Activated naive CD4-positive, alpha-beta T cell treated with Interleukin-2 at 50 U/mL for 16 hours (primary cell): ENCODE results near the gene AAGAB.
A peak's percentile ranks its signal among the peaks of the same experiment; 100 is the strongest.

ENCODE experiments used
- DNase-seq: peaks from one replicate; pipeline ENCODE4 v3.0.0-alpha.2; 2020

AAGAB gene

DNA sequence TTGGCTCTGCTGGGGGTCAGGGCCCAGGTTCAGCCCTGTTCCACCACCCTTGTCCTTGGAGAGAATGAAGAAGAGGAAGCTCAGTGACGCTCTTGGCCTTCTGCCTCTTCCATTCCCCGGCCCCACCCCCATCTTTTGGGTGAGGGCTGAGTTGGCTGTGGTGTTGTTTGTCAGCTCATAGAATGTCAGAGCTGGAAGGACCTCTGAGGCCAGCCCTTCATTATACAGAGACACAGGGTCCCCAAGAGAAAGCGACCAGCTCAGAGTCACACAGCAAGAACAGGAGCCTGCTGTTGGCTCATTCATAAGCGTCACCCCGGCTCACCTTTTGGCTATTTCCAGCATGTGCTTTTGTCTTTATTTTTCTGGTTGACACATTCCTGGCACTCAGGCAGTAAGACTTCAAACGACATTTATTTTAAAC is 68.2 kb downstream of the AAGAB start:
- no peak for DNase-seq

DNA sequence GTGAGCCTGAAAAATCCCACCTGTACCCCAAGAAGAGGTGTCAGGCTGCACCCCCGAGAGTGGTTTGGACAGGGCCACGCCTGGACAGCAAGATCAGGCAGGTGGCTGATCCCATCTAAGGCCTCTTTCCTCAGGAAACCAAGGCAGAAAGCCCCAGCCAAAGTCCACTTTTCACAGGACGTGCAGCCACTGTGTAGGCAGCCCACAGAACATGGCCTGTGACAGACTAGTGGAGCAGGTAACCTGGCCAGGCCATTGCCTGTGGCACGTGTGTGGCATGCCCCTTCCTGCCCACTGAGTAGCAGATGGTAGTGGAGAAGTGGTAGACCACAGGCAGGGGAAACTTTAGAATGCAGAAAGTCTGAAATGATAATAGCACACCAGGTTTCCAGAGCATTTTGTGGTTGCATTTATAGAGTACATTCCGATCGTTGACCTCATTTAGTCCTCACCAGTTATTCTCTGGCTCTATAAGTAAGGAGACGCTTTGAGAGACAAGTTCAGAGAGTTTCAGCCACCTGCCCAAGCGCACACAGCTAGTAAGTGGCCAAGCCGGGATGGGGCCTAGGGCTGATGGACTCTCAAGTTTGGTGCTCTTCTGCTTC is 68.7 kb downstream of the AAGAB start:
- DNase-seq, result no peak

DNA sequence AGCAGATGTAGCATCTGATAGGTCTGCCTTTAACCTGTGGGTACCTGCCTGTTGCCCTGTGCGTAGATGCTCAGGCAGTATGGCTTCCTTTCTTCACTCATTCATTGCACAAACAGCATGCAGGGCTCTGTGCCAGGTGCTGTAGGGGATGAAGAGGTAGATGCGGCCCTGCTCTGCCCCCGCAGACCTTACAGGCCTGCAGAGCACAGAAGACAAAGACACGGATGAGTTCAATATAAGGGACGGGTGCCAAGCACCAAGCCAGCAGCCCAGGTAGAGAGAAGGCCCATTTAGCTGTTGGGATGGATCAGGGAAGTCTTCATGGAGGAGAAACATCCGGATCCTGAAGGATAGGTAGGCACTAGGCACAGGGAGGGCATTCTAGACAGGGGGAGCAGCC is 69.4 kb downstream of the AAGAB start:
- DNase-seq, result no peak

DNA sequence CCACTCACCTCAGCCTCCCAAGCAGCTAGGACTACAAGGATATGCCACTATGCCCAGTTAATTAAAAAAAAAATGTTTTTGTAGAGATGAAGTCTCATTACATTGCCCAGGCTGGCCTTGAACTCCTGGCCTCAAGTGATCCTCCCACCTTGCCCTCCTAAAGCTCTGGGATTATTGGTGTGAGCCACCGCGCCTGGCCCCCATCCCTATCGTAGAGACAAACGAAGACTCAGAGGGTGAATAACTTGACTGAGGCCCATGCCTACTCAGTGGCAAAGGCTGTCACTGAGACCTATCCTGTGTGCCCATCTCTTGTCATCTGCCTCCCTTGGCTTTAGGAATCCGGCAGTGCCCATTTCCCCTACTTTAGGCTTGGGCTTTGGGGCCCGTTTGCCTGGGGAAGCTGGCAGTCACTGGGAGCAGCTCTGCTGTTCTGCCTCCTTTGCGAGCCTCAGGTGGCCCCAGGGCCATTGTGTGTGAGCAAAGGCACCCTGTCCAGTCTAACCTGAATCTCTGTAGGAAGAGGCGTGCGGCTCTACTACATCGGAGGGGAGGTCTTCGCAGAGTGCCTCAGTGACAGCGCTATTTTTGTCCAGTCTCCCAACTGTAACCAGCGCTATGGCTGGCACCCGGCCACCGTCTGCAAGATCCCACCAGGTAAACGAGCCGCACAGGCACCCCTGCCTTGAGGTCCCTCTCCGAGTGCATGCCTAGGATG is 70.1 kb downstream of the AAGAB start:
- DNase-seq, result no peak

DNA sequence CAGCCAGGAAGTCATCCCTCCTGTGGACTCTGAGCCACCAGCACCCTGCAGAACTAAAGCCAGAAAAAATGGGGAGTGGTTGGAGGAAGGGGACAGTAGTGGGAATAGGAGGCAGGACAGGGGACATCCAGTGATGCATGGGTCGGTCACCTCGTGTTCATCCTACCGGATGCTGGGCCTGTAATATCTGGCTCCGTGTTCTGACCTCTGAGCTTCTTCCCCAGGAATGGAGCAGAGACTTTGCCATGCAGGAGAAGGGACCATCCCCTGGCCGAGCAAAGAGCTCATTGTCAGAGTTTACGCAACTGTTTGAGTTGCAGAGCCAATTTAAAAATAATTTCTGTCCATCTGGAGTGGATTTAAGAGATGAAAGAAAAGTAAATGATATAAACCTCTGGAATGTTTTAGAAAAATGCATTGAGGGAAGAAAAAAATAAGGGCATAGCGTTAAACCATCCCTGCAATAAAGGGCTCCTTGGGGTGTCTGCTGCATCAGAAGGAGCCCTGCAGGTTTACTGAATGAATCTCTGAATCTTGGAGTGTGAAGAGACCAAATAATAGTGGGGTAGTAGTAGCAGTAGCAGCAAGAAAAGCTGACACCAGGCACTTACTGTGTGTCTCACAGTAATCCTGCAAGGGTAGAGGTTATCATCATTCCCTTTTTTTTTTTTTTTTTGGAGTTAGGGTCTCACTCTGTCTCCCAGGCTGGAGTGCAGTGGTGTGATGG is 70.9 kb downstream of the AAGAB start:
- no peak for DNase-seq

DNA sequence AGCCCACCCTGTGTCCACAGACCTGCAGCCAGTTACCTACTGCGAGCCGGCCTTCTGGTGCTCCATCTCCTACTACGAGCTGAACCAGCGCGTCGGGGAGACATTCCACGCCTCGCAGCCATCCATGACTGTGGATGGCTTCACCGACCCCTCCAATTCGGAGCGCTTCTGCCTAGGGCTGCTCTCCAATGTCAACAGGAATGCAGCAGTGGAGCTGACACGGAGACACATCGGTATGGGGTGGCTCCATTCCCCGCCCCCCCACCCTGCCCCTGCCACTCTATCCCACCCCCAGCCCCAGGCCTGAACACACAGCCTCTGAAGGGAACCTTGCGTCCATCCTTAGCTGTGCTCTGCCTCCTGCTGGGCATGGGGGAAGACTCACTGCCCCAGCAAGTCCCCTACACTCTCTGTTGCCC is 73.2 kb downstream of the AAGAB start:
- DNase-seq, result no peak

DNA sequence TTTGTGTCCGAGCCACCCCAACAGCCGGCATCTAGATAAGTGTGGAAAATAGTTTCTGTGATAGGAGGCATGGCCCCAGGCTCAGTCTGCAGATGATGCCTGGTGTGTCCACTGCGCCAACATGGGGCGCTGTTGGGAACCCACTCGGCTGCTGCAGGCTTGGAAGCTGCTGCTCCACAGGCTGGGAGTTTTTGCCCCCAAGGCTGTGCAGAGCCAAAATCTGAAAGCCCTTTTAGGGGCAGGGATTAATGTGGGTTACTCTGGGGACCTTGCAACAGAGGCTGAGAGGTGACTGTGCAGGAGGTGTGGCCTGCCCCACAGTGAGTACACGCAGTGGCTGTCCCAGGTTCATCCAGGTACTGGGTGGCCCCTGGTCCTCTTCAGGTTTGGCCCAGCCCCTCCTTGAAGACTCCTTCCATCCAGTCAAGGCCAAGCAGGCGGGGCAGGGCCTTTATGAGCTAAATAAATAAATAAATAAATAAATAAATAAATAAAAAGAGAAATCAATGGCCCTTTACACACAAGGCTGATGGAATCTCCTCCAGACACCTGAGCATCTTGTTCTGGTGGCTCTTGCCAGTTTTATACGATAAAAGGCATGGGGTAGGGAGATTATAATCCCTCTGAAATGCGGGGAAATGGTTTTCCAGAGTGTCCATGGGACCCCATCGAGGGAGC is 73.8 kb downstream of the AAGAB start:
- no peak for DNase-seq

DNA sequence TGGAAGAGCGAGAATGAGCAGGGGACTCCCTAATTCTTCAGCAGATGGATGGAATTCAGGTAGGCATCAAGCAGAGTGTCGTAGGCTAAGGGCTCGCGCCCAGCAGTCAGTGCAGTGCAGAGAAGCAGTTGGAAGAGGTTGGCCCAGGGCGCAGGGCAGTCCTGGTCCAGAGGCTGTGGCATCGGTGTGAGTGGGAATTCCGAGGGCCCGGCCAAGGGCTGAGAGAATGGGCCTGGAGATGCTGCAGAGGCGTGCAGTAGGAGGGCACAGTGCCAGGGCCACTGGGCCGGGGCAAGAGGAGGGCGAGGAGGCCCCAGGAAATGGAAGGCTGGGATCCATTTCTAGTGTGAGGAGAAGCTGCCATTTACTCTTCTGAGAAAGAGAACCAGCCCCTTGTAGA is 74.4 kb downstream of the AAGAB start:
- no peak for DNase-seq

DNA sequence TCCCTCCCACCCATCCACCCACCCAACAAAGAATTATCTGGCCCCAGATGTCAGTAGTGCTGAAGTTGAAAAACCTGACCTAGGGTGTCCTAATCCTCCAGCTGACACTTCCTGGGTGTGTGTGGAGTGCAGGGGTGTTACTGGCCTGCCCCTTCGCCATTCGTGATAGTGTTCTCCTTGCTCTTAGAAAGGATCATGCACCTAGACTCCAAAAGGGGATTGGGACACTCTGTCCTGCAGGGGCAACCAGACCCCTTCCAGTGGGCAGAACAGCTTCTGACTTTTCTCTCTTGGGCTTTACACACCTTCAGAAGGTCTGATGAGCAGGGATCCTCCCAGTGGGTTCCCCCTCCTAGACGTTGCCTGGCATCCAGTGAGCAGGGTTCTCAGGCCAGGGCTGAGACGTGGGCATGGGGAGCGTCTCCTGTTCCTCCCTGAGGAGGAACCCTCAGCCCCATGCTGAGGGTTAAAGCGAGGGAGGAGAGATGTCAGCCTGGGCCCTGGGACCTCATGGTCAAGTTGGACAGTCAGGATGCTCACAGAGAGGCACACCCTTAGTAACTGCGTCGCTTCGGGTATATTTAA is 75.0 kb downstream of the AAGAB start:
- DNase-seq, result no peak

DNA sequence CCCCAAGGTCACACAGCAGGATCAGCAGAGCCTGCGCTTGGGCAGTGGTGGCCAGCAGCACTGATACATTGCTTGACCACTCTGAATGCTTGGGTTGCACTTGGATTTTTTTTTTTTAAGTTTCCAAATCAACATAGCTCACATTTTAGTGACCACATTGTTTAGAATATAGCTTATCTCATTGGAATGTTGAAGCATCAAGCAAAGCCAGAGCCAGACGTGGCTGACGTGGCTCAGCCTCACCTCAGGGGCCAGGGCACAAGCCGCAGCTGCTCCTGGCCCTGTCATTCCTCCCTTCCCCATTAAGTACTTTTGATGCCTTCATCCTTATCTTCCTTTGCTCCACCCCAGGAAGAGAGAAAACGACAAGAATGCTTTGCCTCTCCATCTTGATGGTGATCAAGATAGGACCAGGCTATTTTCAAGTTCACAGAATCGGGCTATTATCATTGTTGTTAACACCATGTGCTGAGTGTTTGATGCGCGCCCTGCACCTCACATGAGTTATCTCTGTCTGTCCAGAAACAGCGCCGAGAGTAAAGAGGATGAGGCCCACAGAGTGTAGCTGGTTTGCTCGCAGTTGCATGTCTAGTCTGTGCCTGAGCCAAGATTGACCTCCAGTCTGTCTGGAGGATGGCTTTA is 75.8 kb downstream of the AAGAB start:
- DNase-seq, result no peak

DNA sequence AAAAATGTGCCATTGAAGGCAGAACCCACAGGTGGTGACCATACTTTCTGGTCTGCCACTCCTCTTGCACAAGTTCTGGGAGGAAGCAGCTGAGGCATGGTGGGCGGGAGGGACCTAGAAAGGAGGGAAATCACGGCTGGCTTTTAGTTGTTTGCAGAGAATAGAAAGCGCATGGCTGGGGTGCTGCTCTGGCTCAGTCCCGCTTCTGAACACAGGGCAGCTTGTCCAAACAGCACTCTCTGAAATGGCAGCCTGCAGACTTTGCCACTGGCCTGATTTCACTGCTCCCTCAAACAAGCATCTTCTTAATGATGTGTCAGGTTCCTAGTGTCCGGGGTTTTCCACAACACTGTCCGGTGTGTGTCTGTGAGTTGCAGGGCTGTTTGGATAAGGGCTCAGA is 76.7 kb downstream of the AAGAB start:
- no peak for DNase-seq

DNA sequence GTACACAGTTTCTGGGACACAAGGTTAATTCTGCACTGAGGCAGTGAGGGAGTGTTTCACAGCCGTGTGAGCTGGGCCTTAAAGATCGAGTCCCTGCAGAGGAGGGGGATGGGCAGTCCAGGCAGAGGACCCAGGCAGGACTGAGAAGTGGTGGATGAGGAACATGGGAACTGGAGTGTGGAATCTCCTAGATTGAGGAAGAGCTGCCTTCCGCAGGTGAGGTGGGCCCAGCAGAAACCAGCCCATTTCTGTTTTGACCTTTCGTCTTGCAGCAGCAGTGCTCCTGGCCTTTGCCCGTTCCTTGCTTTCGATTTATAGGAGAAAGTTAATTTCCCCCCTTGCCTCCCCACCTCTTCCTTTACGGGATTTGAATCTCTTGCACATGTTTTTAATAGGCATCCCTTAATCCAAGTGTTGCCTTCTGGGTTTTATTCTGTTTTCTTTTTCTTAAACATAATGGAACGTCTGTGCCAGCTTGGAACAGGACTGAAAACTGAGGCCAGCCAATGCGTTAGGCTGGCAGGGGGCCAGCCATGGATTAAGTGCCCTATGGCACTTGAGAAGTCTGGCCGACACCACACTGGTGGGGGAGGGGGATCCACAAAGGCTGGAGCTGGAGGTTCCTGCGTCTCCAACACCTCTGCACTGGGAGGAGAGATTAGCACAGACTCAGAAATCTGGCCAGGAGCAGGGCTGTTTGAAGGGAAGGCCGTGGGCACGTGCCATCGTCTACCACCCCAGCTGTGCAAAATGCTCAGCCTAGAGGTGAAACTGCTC is 78.1 kb downstream of the AAGAB start:
- DNase-seq, result no peak

DNA sequence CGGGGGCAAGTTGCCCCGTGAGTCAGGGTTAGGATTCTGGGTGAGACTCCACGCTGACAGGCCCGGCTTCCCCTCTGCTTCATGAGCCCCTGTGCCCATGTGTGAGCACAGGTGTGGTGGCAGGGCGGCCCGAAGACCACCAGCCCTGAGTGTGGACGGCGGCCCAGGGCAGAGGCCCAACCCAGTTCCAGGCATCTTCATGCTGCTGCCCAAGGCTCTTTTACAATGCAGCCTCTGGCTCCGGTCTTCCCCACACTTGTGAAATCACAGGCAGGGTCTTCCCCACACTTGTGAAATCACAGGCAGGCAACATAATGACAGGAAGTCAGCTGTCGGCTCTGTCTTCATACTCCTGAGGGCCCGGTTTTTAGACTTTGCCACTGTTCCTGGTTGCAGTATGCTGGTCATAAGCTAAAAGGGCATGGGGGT is 78.8 kb downstream of the AAGAB start:
- DNase-seq, result no peak

DNA sequence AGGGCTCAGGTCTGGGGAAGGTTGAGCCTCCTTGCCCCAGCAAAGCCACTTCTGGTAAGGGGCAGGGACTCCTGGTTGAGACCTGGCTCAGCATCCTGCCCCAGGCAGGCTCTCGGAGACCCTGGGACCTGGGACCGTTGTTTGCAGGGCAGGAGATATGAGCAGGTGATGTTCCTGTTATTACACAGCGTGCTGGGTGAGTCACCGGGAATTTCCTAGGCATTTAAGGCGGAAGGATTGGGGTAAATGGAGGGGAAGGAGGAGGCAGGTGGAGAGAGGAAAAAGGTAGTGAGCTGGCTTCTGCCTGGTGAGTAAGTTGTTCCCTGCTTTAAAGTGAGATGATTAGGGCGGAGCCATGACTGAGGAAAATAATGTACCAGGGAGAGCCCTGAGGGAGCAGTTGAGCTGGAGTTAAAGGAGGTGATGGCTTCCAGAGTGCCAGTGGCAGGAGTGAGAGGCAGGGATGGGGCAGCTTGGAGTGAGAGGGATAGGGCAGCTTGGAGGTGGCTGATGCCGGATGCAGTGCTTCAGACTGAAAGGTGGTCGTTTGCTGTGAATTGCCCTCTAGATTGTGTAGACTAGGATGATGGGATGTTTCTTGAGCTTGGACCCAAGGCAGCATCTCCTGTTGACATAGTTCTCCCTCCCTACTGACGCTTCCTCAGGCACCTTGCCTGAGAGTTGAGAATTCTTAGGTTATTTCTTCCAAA is 79.4 kb downstream of the AAGAB start:
- DNase-seq, result peak; percentile 49

DNA sequence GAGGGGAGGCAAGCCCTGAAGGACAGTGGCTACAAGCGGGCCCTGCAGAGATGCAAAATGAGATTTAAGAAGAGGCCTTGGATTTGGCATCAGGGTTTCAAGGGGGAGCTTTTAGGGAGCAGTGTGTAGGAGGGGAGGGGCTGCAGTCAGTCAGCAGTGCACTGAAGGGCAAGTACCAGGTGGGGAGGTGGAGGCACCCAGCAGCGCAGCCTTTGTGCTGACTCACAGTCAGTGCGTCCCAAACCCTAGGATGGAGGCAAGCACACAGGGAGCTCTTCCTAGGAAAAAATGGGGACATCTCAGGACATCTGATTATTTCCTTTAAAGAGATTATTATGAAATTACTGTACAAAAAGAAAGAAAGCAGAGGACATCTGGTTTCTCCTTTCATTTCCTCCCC is 80.0 kb downstream of the AAGAB start:
- no peak for DNase-seq

DNA sequence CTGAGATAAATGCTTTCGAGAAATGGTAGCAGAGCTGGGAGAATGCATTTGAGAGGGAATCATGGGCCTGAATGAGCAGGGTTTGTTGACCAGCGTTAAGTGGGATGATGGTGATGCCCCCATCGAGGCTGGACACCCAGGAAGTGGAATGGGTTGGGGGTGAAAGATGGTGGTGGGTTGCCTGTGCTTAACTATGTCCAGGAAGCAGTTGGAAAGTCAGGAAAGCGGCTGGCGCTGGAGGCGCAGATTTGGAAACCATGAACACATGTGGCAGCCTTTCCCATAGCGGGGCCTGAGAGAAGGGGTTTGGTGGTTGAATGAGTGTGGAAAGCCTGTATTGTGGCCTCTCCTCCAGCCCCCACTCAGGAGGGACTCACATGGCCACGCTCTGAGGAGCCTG is 80.7 kb downstream of the AAGAB start:
- DNase-seq, result no peak

DNA sequence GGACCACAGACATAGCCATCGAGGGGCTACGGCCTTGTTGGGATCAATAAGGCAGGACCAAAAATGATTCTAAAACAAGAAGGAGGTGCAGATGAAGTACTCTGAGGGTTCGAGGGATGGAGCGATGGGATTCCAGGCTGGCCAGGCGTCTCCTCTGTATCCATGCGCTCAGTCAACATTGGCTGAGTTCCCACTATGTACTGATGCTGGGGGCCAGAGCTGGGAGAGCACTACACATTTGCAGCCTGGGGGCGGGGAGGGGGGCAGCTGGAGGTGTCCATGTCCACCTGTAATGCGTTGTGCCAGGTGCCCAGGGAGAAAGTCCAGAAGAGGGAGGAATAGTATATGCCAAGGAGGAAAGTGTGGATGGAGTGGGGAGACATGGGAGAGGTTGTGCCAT is 81.5 kb downstream of the AAGAB start:
- no peak for DNase-seq

DNA sequence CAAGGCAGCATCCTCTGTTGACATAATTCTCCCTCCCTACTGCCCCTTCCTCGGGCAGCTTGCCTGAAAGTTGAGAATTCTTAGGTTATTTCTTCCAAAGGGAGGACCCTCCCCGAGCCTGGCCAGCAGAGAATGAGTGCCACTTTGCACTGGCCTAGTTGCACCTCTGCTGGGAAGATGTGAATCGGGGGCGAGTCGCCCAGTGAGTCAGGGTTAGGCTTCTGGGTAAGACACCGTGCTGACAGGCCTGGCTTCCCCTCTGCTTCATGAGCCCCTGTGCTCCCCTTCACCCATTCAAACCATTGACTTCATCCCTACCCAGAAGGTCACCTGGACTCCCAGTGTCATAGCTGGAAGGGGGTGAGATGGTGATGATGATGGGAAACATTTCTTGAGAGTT is 82.3 kb downstream of the AAGAB start:
- no peak for DNase-seq

DNA sequence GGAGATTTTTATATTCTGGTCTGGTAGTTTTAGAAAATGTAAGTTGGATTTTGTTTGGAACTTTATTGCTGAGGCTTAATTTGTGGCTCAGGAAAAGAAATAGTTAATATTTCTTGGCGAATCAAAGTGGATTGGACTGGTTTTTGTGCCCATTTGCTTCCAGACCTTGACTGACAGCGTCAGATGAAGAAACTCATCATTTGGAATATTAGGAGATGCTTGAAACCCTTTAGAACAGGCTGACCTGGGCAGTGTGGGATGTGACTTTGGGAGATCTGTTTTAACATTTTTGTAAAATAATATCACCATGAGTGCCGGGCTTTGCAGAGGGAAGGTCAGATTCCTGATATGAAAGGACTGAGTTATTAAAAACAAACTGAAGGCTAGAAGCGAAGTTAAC is 83.0 kb downstream of the AAGAB start:
- DNase-seq, result no peak

DNA sequence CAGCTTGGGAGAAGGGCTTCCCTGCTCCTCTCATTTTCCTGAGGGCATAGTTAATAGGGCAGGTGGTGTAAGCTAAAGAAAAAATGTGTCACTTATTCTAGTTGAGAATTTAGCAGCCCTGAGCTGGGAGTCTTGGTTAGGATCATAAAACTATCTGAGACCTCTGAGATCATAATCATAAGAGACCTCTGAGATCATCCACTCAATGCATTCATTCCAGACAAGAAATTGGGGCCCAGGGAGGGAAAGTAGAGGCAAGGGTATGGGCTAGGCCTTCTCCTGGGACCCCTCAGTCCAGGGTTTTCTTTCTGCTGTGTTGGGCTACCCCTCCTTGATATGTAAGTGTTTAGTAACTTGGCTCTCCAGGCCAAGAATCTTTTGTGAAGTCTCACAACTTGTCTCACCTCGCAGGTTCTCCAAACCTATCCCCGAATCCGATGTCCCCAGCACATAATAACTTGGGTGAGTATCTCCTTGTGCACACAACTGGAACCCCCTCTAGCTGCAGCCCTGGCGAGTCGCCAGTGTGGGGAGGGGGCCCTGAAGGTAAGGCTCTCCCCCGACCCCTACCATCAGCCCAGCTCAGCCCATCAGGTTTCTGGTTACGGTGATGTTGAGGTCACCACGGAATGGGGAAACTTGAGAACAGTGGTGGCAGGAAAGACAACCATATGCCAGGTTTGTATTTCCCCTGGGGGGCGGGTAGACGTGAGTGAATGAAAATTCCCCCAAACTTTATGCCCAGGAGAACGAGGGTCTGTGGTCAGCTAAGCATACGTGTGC is 84.1 kb downstream of the AAGAB start:
- no peak for DNase-seq
